ENCODE measurements around the gene HOPX. TPM values are rescaled to one million over a fixed set of nuclear protein-coding genes. Genes with fewer than 3 reads are reported as not detected.

HOPX gene
- total and polyA plus RNA-seq, 2 of the 4 experiments (the other 2 are of a cell fraction) = 1.3 to 1.7 TPM

GRCh38 chr4:56641494-56642051 is 39.5 kb downstream of the HOPX start:
- Histone ChIP-seq H3K18ac (ENCODE audit: low read depth, low read length) (peak overlapping the region; percentile 30; the same call in 1 of the 2 replicates), H2BK120ac (ENCODE audit: low read depth, low read length) (peak overlapping the region; percentile 39), H3K56ac (ENCODE audit: extremely low read depth, insufficient read depth, low read length) (peak overlapping the region; percentile 74), H3K9ac (ENCODE audit: low read depth, low read length) (no peak overlapping the region), H4K20me1 (ENCODE audit: insufficient read depth, low read length) (peaks cover 4% of the 10 kb centered on the region; the same call in 1 of the 2 replicates), H3K4me2 (ENCODE audit: low read depth, low read length) (peak overlapping the region; percentile 38), H3K4ac (ENCODE audit: low read depth, low read length) (no peak overlapping the region), H3K9me1 (ENCODE audit: insufficient read depth, low read length) (peaks cover 8% of the 10 kb centered on the region), H3K27me3 (ENCODE audit: control insufficient read depth, insufficient read depth, low read length) (no peaks in the 10 kb centered on the region), H4K8ac (ENCODE audit: low read depth in 2 of 2, low read length in 2 of 2) (peak overlapping the region in 1 of 2 experiments; percentile 47; a peak in 1 of 4 replicates), H2BK5ac (ENCODE audit: low read depth, low read length, poor library complexity, severe bottlenecking) (peak overlapping the region; percentile 88), H3K36me3 (ENCODE audit: control insufficient read depth, insufficient read depth, low read length) (no peaks in the 10 kb centered on the region), H3K27ac (ENCODE audit: insufficient read depth, low read length) (peak overlapping the region; percentile 85), H2AK5ac (ENCODE audit: low read depth, low read length) (no peak overlapping the region), H2BK20ac (ENCODE audit: low read depth, low read length) (no peak overlapping the region; the same call in 1 of the 2 replicates), H2BK15ac (ENCODE audit: low read depth, low read length) (no peak overlapping the region; the same call in 2 of the 3 replicates), H3K23ac (ENCODE audit: low read depth, low read length) (0 out of 2 replicates have a peak overlapping the region, but pooled peaks have one; percentile 2), H4K5ac (ENCODE audit: low read depth, low read length) (no peak overlapping the region), H3K4me3 (ENCODE audit: insufficient read depth, low read depth, low read length) (no peak overlapping the region), H3K4me1 (ENCODE audit: control insufficient read depth, insufficient read depth, low read length) (peaks cover 14% of the 10 kb centered on the region), H3K14ac (replicated peaks; ENCODE audit: low read depth, low read length) (no peak overlapping the region), H3K9me3 (ENCODE audit: control insufficient read depth, insufficient read depth, low read length) (peaks cover 2% of the 10 kb centered on the region; the same call in 1 of the 2 replicates), H2AFZ (replicated peaks; ENCODE audit: low read length, poor library complexity) (no peak overlapping the region), H2AK9ac (replicated peaks; ENCODE audit: low read depth, low read length, poor library complexity) (no peak overlapping the region), H3K79me1 (ENCODE audit: low read depth in 1 of 2, low read length in 2 of 2) (0 out of 4 replicates have a peak, but pooled peaks cover 0 to 5% of the 10 kb centered on the region in 2 experiments), H4K91ac (ENCODE audit: insufficient read depth, low read depth, low read length) (no peak overlapping the region)
- BruUV-seq (replicated peaks) = no TSS peak
- POLR2A ChIA-PET (ENCODE audit: unreplicated experiment) = no interaction called here
- DNase-seq (peak; percentile 98), ATAC-seq (ENCODE audit: low read depth) (peak; percentile 91)
- dilution Hi-C loops (cut with HindIII; ENCODE audit: low sequenced_read_pairs, unreplicated experiment) (no loop called here), intact Hi-C loops (cut with micrococcal nuclease) (no loop called here), in situ Hi-C loops (cut with MboI; ENCODE audit: low sequenced_read_pairs) (no loop called here)
- CTCF ChIA-PET = interaction anchor here (0.6 to 1.9 kb wide), 4 partner anchors 9 to 190 kb away, joined by 3 to 6 read pairs (median 4); no protein-coding TSS in a partner anchor
- TF ChIP-seq BHLHE40 (IDR thresholded peaks at IDR 0.05; ENCODE audit: low read depth, low read length) (peak; percentile 65), MAZ (IDR thresholded peaks at IDR 0.05; ENCODE audit: borderline replicate concordance, low read depth, low read length) (no peak), RFX5 (IDR thresholded peaks at IDR 0.05; ENCODE audit: low read depth, low read length) (no peak), NFE2L2 (IDR thresholded peaks at IDR 0.05; ENCODE audit: low read depth, low read length) (no peak), FOS (IDR thresholded peaks at IDR 0.05; ENCODE audit: low read depth, low read length) (peak; percentile 93), POLR2A (IDR thresholded peaks at IDR 0.05; ENCODE audit: low read depth, low read length) (no peak), CEBPB (IDR thresholded peaks at IDR 0.05; ENCODE audit: low read depth, low read length) (peak; percentile 27; the same call in 1 of the 2 replicates), CTCF (conservative IDR thresholded peaks at IDR 0.05; ENCODE audit: low read depth, low read length) (peak; percentile 20; the same call in 1 of the 2 replicates), MAFK (IDR thresholded peaks at IDR 0.05; ENCODE audit: low read depth, low read length) (no peak), RAD21 (IDR thresholded peaks at IDR 0.05; ENCODE audit: low read length) (no peak), MXI1 (IDR thresholded peaks at IDR 0.05; ENCODE audit: borderline replicate concordance, low read depth, low read length) (no peak)
- 0% methylated on average over 1 of the region's 4 CpGs; no CpG with 5 or more reads in 1 of the 2 experiments for WGBS, 2 experiments (ENCODE audit: extremely low coverage in 2 of 2, insufficient read length in 1 of 2)
